CD14-positive monocyte (primary cell): ENCODE measurements around the gene BCAS4. TPM values are rescaled to one million over a fixed set of nuclear protein-coding genes. Genes with fewer than 3 reads are reported as not detected.

Experiments
- DNase-seq, 3 donors: peaks; one replicate each; pipeline ENCODE4 v3.0.0-alpha.2; 2011 to 2022
- H2AFZ ChIP-seq: 2 replicates; pipeline ENCODE4 v1.6.0; 2012; ENCODE audit warnings: mild to moderate bottlenecking, low read depth, low read length, inconsistent platforms; ENCODE audit not compliant: insufficient read depth, poor library complexity, severe bottlenecking
- H3K27ac ChIP-seq, 2 donors: 1 replicate in 1 of 2; 2 replicates in 1 of 2; pipeline ENCODE4 v1.5.1; 2012 to 2013; ENCODE audit warnings: low read length in 2 of 2, control low read depth in 1 of 2, inconsistent platforms in 1 of 2, low read depth in 1 of 2, mild to moderate bottlenecking in 1 of 2
- H3K27me3 ChIP-seq, 2 donors: one replicate each; pipeline versions ENCODE4 v1.6.0 to v1.6.1; 2011 to 2013; ENCODE audit warnings: low read length in 2 of 2; ENCODE audit not compliant: control insufficient read depth in 2 of 2, insufficient read depth in 2 of 2
- H3K36me3 ChIP-seq, 2 donors: replicated peaks in 1 of 2; 1 replicate in 1 of 2; 2 replicates in 1 of 2; pipeline versions ENCODE4 v1.5.1 to v1.6.1; 2012 to 2013; ENCODE audit warnings: low read length in 2 of 2, control low read depth in 1 of 2, inconsistent platforms in 1 of 2, mild to moderate bottlenecking in 1 of 2; ENCODE audit not compliant: insufficient read depth in 2 of 2, control insufficient read depth in 1 of 2
- H3K4me1 ChIP-seq, 2 donors: 1 replicate in 1 of 2; 2 replicates in 1 of 2; pipeline versions ENCODE4 v1.5.1 to v1.6.1; 2012 to 2013; ENCODE audit warnings: low read length in 2 of 2, control low read depth in 1 of 2, inconsistent platforms in 1 of 2, mild to moderate bottlenecking in 1 of 2, moderate library complexity in 1 of 2; ENCODE audit not compliant: insufficient read depth in 2 of 2, control insufficient read depth in 1 of 2
- H3K4me2 ChIP-seq: replicated peaks from 2 replicates; pipeline ENCODE3; 2012; ENCODE audit warnings: low read length, moderate library complexity, mild to moderate bottlenecking; ENCODE audit not compliant: poor library complexity, severe bottlenecking; ENCODE audit errors: extremely low read depth
- H3K4me3 ChIP-seq, 3 experiments: fragments of 200-600 bp in 1 of 3; sonication (generic) in 1 of 3; replicated peaks in 1 of 3; 1 replicate in 2 of 3; 2 replicates in 1 of 3; pipeline ENCODE4 v1.5.1; 2011 to 2013; ENCODE audit warnings: low read length in 3 of 3, mild to moderate bottlenecking in 3 of 3, control low read depth in 2 of 3, low read depth in 2 of 3, inconsistent platforms in 1 of 3, moderate library complexity in 1 of 3
- H3K79me2 ChIP-seq: 2 replicates; pipeline ENCODE4 v1.6.0; 2012; ENCODE audit warnings: mild to moderate bottlenecking, control low read depth, inconsistent platforms, low read length, moderate library complexity; ENCODE audit not compliant: insufficient read depth
- H3K9ac ChIP-seq: 2 replicates; pipeline ENCODE4 v1.6.0; 2017; ENCODE audit warnings: low read length, mild to moderate bottlenecking; ENCODE audit not compliant: insufficient read depth, poor library complexity, severe bottlenecking
- H3K9me3 ChIP-seq, 2 donors: replicated peaks in 1 of 2; 1 replicate in 1 of 2; 2 replicates in 1 of 2; pipeline versions ENCODE4 v1.5.1 to v1.6.1; 2012 to 2013; ENCODE audit warnings: low read length in 2 of 2, control low read depth in 1 of 2; ENCODE audit not compliant: control insufficient read depth in 1 of 2, insufficient read depth in 1 of 2
- H4K20me1 ChIP-seq: 2 replicates; pipeline ENCODE4 v1.6.0; 2012; ENCODE audit warnings: mild to moderate bottlenecking, low read length, control low read depth, moderate library complexity; ENCODE audit not compliant: insufficient read depth
- H3K27ac Mint-ChIP-seq, 7 donors: one replicate each; pipeline ENCODE4 v1.8.0; 2020; ENCODE audit warnings: mild to moderate bottlenecking in 7 of 7, mixed read lengths in 7 of 7, moderate library complexity in 6 of 7, inconsistent platforms in 2 of 7
- H3K27me3 Mint-ChIP-seq, 3 donors: one replicate each; pipeline ENCODE4 v1.8.0; 2021 to 2022; ENCODE audit warnings: low read depth in 3 of 3, mild to moderate bottlenecking in 3 of 3, mixed read lengths in 3 of 3, moderate library complexity in 3 of 3, inconsistent platforms in 1 of 3
- H3K36me3 Mint-ChIP-seq, 2 donors: one replicate each; pipeline ENCODE4 v1.8.0; 2020; ENCODE audit warnings: mixed read lengths in 2 of 2, inconsistent platforms in 1 of 2, mild to moderate bottlenecking in 1 of 2
- H3K4me1 Mint-ChIP-seq: one replicate; pipeline ENCODE4 v1.8.0; 2020; ENCODE audit warnings: mild to moderate bottlenecking, mixed read lengths
- H3K4me3 Mint-ChIP-seq, 2 donors: one replicate each; pipeline ENCODE4 v1.8.0; 2020; ENCODE audit warnings: mild to moderate bottlenecking in 2 of 2, mixed read lengths in 2 of 2, moderate library complexity in 1 of 2
- H3K9me3 Mint-ChIP-seq, 7 donors: one replicate each; pipeline ENCODE4 v1.8.0; 2020 to 2022; ENCODE audit warnings: mixed read lengths in 7 of 7, mild to moderate bottlenecking in 6 of 7, moderate library complexity in 6 of 7, inconsistent platforms in 2 of 7
- CTCF ChIP-seq: fragments of 200-600 bp; IDR thresholded peaks from one replicate; pipeline ENCODE4 v1.8.0; 2022; ENCODE audit warnings: antibody characterized with exemption, mild to moderate bottlenecking
- WGBS: methylation state at CpG from one replicate; pipeline ENCODE4 v1.1.5; 2013; ENCODE audit warnings: missing lambda C conversion rate; ENCODE audit not compliant: insufficient coverage; 5-methylcytosine and 5-hydroxymethylcytosine counted together
- intact Hi-C, 2 donors: fragments of 100-400 bp; cut with micrococcal nuclease; formaldehyde crosslinking; loops; one replicate each; pipeline versions ENCODE4 v1.15.0 to v1.15.1; 2023
- polyA plus RNA-seq, 3 donors: library from polyadenylated mRNA; depleted of rRNA in 1 of 3; unstranded in 2 of 3; stranded (reverse) in 1 of 3; fragments of 300-500 nt in 2 of 3; fragments of >200 nt in 1 of 3; fragmentation: Illumina TruSeq in 2 of 3; gene quantifications; 1 replicate in 2 of 3; 2 replicates in 1 of 3; pipeline ENCODE4 v1.2.3, GENCODE V29; 2012 to 2021

Gene BCAS4
- polyA plus RNA-seq, 3 donors = 0.16 to 1.0 (median 0.69) TPM

- no peak for TF ChIP-seq CTCF
- Histone ChIP-seq H3K27ac (no peak overlapping the region), H3K4me1 (no peaks in the 10 kb centered on the region), H3K36me3 (no peaks in the 10 kb centered on the region), H3K4me2 (no peak overlapping the region), H3K9ac (no peak overlapping the region), H3K27me3 (no peaks in the 10 kb centered on the region), H3K4me3 (no peak overlapping the region), H3K9me3 (no peaks in the 10 kb centered on the region), H2AFZ (no peak overlapping the region), H4K20me1 (no peaks in the 10 kb centered on the region), H3K79me2 (no peaks in the 10 kb centered on the region)
- Mint-ChIP-seq H3K36me3 (no peaks in the 10 kb centered on the region), H3K27me3 (no peaks in the 10 kb centered on the region), H3K4me1 (peaks cover 2% of the 10 kb centered on the region), H3K27ac (no peak overlapping the region), H3K4me3 (no peak overlapping the region), H3K9me3 (no peaks in the 10 kb centered on the region)
- DNase-seq = no peak
- WGBS = no CpG with 5 or more reads among the region's 3 CpGs
- intact Hi-C loops = no loop called here
Measured at GRCh38 chr20:50746138-50746940, 48.5 kb upstream of the BCAS4 start.

- no peaks in the 10 kb centered on the region for H3K4me1 ChIP-seq
- Mint-ChIP-seq H3K27ac (no peak overlapping the region), H3K4me3 (peak overlapping the region in 1 of 2 donors; percentile 1), H3K4me1 (peaks cover 2% of the 10 kb centered on the region), H3K9me3 (no peaks in the 10 kb centered on the region), H3K27me3 (no peaks in the 10 kb centered on the region), H3K36me3 (no peaks in the 10 kb centered on the region)
- H3K9ac ChIP-seq = no peak overlapping the region
- intact Hi-C loops = no loop called here
- H2AFZ ChIP-seq = no peak overlapping the region
- no peaks in the 10 kb centered on the region for H3K79me2 ChIP-seq
- no peaks in the 10 kb centered on the region for H3K27me3 ChIP-seq
- H3K9me3 ChIP-seq = no peaks in the 10 kb centered on the region
- H3K36me3 ChIP-seq = no peaks in the 10 kb centered on the region
- TF ChIP-seq CTCF = no peak
- no peak overlapping the region for H3K4me2 ChIP-seq
- H3K4me3 ChIP-seq = no peak overlapping the region
- no peak overlapping the region for H3K27ac ChIP-seq
- no peak for DNase-seq
- no peaks in the 10 kb centered on the region for H4K20me1 ChIP-seq
- no CpG with 5 or more reads among the region's 2 CpGs for WGBS
Measured at GRCh38 chr20:50747275-50747674, 47.6 kb upstream of the BCAS4 start.
